HG03139 (cell line): ENCODE data around the gene IL4.

Source experiments
- ATAC-seq: cut with Tn5 transposase; IDR thresholded peaks from one replicate; pipeline ENCODE4 v1.9.1; 2021; ENCODE audit not compliant: unreplicated experiment

The IL4 gene

DNA sequence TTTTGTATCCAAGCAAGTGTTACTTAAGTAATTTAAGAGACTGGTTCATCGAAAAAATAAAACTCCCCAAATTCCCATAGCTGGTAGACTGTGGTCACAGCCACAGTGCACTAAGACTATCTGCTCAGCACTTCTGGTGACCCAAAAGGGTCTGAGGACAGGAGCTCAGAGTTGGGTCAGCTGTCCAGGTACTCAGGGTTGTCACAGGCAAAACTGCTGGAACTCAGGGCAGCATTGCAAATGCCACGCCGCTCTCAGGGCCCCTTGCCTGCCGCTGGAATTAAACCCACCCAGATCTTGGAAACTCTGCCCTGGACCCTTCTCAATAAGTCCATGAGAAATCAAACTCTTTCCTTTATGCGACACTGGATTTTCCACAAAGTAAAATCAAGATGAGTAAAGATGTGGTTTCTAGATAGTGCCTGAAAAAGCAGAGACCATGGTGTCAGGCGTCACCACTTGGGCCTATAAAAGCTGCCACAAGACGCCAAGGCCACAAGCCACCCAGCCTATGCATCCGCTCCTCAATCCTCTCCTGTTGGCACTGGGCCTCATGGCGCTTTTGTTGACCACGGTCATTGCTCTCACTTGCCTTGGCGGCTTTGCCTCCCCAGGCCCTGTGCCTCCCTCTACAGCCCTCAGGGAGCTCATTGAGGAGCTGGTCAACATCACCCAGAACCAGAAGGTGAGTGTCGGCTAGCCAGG is 16.0 kb upstream of the IL4 start, which contains the start of gene IL13:
TSS of gene IL13 (plus strand) at position 498 of the 705 bp plus-strand sequence. CDS start at position 512, 14 bp downstream.
- no peak for ATAC-seq

DNA sequence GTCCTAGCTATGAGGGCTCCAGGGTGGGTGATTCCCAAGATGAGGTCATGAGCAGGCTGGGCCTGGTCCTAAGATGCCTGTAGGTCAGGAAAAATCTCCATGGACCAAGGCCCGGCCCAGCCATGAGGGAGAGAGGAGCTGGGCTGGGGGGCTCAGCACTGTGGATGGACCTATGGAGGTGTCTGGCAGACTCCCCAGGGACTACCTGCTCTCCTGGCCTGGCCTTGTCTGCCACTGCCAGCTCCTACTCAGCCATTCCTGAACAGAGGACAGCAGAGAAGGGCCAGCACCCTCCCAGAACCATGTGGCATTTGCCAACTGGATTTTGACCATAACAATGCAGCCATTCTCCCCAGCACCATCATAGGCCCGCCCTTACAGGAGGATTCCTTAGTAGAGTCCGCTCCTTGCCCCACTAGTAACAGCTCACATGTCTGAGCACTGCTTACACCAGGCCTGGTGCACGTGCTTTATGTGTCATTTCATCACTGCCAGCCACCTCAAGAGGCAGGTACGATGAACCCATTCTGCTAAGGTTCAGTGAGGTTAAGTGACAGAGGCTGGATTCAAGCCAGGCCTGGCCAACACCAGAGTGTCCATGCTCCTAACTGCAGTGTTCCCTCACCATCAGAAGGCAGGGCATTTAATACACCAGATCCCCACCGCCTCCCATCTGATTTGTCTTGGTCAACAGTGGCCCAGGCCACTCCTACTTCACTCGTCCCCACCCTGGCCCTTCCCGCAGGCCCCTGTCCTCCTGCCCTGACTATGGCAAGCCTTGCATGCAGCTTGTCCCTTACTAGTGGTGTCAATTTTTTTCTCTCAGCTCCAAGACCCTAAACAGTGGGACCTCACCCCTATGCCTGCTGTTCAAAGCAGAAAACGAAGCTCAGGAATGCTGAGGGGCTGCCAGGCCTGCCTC is 15.1 kb upstream of the IL4 start:
- ATAC-seq, result no peak

DNA sequence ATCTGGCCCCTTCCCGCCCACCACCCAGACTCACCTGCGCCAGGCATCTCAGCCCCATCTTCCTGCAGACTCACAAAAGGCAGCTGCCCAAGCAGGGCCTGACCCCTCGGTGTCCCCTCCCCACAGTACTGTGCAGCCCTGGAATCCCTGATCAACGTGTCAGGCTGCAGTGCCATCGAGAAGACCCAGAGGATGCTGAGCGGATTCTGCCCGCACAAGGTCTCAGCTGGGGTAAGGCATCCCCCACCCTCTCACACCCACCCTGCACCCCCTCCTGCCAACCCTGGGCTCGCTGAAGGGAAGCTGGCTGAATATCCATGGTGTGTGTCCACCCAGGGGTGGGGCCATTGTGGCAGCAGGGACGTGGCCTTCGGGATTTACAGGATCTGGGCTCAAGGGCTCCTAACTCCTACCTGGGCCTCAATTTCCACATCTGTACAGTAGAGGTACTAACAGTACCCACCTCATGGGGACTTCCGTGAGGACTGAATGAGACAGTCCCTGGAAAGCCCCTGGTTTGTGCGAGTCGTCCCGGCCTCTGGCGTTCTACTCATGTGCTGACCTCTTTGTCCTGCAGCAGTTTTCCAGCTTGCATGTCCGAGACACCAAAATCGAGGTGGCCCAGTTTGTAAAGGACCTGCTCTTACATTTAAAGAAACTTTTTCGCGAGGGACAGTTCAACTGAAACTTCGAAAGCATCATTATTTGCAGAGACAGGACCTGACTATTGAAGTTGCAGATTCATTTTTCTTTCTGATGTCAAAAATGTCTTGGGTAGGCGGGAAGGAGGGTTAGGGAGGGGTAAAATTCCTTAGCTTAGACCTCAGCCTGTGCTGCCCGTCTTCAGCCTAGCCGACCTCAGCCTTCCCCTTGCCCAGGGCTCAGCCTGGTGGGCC is 13.9 kb upstream of the IL4 start:
- ATAC-seq, result no peak

DNA sequence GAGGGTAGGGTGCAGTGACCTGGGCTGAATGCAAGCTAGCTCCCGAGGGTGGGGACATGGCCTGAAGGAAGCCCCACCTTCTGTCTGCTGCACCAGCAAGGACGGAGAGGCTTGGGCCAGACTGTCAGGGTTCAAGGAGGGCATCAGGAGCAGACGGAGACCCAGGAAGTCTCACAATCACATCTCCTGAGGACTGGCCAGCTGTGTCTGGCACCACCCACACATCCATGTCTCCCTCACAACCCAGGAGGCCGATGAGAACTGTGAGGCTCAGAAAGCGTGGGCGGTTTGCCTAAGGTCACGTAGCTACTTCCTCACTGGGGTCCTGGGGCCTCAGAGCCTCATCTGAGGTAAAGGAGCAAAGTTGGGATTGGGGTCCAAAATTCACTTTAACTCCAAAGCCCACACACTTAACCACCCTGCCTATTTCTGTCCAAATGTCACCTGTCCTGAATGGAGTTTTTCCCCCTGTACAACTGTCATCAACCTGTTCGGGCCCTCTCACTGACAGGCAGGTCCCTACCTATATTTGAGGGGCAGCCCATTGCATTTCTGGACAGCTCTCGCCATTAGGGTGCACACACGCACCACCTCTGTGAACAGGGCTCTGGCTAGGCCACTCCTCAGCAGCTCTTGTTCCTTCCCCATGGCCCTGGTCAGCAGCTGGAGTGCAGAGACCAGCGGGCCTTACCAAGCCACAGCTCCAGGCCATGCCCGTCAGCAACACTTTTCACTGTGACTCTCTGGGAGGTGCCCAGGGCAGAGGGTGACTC is 12.4 kb upstream of the IL4 start:
- no peak for ATAC-seq

DNA sequence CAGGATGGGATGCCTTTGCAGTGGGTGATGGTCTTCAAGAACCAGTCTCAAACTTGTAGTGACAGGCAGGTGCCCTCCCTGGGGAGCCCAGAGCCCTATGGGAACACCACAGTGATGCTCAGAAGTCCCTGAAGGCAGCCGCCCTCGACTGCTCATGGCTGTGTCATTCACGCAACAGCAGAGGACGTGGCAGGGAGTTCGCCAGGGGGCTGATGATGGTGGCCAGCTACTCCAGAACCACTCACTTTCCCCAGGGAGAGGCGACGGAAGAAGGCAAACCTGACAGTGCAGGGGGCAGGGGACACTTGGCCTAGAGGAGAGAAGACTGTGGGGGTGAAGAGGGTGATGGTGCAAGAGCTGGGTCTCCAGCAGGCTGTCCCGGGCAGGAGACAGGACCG is 11.8 kb upstream of the IL4 start:
- no peak for ATAC-seq

DNA sequence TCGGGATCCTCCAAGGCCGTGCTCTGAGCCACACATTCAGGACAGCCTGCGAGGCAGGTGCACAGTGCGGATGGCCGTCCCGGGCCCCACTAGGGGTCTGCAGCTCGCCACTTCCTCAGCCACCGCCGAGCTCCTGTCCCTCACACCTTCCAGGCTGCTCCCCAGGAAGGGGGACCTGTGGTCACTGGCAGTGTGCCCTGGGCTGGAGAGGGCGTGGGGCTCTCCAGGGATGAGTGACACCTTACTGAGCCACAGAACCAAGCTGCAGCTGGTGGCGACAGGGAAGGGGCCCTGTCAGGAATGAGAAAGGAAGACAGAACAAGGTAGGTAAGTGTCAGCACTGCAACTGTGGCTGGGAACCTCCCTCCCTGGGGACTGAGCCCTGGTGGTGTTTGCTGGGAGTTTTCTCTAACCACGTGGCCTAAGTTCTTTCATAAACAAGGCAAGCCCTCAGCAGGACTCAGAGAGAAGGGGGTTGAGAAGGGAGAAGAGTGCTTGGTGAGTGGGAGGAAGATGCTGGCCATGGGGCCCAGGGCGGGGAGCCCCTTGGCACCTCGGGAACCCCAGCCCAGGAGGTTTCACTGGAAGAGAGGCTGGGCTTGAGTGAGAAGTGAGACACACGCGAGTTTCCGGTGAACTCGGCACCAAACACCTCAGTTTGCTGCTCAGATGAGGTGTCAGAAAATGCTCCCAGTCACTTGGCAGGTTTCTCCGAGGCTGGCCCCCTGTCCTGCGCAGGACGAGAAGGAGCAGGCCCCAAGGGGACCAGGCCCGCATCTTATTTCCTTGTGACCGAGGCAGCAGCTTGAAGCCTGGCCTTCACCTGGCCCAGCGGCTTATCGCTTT is 10.6 kb upstream of the IL4 start:
- peak; percentile 50 for ATAC-seq

DNA sequence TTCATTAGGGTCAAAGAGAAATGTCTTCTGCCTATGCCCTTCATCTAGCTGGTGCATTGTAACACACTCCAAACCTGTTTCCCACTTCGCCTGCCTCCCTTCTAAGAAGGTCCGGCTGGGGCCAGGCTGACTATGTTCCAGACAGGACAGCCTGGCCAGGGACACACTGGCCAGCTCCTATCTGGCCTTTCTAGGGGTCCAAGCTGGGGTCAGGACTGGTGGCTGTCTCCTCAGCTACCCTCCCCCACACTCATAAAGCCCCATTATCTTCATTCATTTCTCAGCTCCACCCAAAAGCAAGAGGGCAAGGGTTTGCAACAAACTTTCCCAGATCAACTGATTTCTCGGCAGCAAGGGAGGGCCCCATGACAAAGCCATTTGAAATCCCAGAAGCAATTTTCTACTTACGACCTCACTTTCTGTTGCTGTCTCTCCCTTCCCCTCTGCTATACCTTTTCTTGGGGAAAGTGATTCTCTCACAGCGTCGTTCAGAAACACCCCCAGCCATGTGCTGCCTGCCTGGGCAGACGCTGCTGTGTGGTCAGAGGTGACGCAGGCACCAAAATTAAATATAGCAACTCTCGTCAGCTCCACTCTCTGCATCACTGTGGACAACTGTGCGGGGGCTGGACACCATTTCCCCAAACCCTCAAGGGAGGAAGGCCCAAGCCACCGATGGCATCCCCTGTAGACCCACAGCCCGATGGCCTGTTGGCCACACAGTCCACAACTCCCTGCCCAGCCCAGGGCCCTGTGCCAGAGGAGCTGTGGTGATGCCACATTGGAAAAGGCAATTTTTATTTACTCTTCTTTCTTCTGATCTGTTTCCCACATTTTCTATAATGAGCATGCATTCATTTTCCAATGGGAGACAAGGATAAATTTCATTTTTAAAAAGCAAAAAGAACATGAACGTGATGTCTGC is 9.8 kb upstream of the IL4 start:
- peak; percentile 36 for ATAC-seq

DNA sequence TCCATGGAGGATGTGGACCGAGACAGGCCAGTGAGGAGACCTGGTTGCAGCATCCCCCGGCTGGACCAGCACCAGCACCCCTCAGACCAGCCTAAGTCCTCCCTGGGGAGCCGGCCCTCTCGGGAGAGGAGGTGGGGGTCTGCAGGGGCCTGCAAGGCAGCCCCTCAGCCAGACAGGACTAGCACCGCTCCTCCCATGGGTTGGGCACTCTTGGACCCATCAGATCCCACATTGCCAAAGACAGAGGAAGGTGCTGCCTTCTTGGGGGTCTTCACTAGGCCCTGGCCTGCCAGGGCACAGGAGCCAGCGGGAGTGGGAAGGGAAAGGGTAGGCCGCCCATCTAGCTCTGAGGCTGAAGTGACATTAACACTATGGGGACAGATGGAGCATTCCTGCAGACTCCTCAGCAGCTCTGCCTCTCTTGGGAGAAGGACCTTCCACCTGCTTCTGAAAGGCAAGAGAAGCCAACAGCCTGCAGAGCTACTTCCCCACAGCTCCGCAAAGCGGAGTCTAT is 9.0 kb upstream of the IL4 start:
- no peak for ATAC-seq

DNA sequence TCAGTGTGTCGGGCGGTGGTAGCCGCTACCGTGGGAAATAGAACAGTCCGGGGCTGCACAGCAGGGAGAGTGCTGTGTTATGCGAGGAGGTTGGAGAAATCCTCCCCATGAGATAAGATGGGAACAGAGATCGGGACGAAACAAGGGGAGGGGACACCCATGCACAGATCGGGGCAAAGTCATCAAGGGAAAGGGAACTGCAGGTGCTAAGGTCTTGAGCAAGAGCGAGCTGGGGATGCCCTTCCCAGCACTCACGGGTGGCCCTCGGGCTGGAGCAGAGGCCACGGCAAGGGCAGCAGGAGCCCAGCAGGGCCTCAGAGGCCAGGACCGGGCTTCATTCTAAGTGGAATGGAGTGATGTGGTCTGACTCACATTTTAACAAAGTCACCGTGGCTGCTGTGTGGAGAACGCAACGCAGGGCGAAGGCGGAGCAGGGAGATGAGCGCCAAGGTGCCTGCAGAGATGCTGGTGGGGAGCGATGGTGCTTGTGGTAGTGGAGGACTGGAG is 8.2 kb upstream of the IL4 start:
- ATAC-seq, result no peak

DNA sequence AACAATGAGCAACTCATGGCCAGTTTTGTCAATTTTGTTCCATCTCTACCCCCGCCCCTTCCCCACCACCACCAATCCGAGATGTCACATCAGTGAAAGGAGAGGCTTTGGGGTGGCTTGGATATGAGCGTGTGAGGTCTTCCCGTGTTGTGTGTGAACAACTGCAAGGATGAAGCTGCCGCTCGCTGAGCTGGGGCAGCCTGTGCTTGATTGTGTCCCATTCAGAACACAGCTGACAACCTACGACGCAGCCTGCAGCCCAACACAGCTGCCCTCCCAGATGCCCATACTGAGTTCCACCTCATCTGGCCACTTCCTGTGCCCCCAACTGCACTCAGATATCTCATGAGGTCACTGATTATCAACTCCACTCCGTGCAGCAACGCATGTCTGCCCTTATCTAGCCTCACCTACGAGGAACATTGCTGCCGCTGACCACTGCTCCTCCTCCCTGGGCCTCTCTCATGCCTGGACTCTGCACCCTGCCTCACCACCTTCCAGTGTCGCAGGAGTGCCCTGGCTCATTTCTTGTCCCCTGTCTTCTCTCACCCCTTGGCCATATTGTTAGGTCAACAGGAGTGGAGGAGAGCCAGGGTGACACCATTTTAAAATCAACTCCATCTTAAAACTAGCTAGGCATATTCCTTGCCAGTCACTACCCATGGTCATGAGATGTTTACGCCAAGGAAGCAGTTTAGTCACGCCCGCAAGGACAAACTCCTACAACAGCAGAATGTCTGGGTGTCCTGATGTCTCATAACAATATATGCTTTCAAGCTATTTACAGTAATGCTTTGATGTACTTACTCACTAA is 7.3 kb upstream of the IL4 start:
- no peak for ATAC-seq

DNA sequence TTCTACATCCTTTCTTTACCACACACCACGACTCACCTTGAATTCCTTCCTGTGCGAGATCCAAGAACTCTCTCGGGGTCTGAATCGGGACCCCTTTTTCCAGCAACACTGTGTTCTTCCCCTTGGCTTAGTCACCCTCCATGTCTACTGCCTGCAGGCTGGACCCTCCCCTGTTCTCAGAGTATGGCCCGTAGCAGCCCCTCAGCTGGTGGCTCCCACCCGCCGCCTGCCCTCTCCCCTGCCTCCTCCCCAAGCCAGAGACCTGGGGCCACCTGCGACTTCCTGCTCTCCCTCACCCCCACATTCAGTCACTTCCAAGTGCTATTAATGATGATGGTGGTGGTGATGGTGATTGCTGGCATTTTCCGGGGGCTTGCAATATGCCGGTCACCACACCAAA is 6.5 kb upstream of the IL4 start:
- no peak for ATAC-seq

DNA sequence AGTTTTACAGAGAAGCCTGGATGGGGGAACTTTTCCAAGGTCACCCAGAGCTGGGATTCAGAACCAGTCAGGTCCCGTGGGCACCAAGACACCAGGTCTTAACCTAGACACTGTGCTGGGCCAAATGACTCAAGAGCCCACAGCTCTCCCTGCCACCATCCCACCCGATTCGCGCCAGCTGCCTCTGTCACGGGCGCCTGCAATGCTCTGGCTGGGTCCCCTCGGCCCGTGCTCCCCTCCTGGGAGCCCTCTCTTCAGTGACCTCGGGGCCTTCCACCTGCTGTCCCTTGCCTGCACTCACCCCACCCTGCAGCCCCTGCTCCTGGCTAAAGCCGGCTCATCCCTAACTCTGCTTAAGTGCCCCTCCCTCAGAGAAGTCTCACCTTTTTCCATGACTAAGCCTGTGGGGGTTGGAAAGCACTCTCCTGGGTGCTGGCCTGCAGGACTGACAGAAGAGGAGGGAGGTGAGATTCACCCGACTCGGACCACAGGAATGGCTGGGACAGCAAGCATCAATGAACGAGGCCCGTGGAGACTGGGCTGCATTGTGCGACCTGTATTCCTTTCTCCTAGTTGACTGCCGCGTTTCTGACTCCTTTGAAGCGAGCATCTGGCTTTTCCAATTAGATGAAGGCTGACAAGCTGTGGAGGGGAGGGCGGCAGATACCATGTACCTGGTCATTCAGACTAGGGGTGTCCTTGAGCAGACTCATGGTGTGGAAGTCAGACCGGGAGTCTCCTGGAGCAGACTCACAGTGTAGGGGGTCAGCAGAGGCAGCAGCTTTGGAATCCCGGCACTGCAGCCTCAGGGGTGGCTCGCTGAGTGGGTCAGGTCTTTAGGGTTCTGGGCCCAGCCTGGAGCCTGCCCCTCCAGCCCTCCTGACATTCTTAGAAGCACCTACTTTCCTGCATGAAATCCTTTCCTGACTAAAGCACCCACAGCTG is 5.8 kb upstream of the IL4 start:
- no peak for ATAC-seq

DNA sequence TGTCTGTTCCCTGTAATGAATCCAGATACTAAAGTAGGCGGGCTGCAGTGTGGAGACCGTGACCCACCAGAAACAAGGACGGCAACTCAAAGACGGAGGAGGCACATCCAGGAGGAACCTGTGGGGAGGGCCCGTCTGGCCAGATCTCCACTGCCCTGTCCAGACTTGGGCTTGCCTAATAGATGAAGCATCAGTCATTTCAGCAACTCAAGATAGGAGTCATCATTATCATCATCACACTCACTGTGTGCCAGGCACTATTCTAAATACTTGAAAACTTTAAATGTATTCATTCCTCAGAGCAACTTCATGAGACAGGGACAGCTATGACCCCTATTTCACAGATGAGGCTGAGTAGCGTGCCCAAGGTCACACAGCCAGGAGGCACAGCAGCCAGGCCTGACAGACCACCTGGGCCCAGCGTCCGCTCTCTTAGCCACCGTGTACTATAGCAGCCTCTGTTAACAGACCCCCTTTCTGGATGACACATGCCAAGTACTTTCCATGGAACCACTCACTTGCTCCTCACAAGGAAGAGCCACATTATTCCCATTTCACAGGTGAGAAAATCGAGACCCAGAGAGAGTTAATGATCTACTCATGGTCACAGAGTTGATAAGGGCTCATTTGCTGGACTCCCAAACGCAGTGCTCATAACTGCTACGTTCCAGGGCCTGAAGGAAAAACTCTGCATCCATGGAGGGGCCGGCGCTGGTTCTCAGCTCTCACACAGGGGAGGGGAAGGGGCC is 4.9 kb upstream of the IL4 start:
- ATAC-seq, result no peak

DNA sequence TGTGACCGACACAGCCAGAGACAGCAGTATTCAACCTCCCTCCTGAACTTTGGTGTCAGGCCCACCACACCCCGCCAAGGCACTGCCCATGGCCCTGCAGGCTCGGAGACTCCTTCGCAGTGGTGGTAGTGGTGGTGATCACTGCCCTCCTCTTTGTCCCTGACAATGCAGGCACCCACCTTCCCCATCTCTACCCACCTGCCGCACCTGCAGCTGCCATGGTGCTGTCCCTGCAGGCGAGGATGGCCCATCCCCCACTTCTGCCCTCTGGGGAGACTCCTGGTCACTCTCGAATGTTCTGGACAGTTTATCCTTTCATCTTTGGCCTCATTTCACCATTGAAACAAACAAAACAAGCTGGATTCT is 4.4 kb upstream of the IL4 start:
- no peak for ATAC-seq
